Stimulated activated CD8-positive, alpha-beta memory T cell treated with anti-CD3 and anti-CD28 coated beads, Interleukin-12 subunit alpha, Interleukin-12 subunit beta, amount 100 ng/mL, for 24 hours (primary cell): ENCODE measurements around the gene BRINP2.

Experiments used
- DNase-seq: peaks from one replicate; pipeline ENCODE4 v3.0.0-alpha.2; 2020; ENCODE audit errors: extremely low read depth

BRINP2 gene

GRCh38 chr1:177219554-177220458 is 49.0 kb downstream of the BRINP2 start:
- no peak for DNase-seq

DNA sequence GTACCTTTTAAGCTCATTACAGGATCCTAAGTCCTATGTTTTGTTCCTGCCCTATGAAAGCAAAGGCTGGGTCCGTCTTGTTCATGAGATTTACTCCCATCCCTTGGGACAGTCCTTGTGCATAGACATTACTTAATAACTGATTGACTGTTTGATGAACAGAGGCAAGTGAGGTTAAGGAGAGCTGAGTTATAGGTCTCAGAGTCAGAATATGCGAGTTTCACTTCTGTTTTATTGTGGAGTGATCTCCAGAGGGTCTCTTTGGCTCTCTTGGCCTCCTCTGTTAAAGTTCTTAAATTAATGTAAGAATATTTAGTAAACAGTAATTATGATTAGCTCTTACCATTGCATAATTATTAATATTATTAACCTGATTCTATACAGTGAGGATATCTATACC is 52.6 kb downstream of the BRINP2 start:
- no peak for DNase-seq

DNA sequence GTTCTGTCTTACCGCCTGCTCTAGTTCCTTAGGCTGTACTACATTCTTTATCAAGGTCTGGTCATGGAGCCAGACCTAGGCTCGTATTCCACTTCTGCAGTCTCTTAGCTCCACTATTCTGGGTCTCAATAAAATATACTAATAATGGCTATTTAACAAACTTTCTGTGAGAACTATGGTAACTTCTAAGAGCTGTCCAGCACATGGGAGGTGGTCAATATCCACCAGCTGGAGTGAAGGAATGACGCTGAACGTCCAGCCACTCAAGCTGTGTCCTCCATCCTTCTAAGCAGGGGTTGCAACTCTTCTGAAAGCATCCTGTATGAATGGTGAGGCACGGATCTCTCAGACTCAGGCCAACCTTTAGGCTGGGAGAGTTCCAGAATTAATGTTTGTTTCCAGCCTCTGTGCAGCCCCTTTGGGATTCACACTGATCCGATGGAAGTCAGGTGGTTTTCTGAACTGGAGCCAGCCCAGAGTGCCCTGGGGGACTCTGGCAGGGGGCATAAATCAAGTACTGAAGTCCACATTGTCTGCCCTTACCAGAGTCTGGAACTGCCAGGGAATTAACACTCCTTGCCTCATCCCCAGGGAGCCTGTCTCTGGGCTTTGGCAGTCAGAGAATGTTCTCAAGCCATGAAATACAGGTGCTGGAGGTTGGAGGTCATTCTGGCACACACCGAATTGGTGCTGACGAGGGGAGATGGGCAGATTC is 57.4 kb downstream of the BRINP2 start:
- DNase-seq, result no peak

GRCh38 chr1:177228693-177229065 is 57.9 kb downstream of the BRINP2 start:
- no peak for DNase-seq

DNA sequence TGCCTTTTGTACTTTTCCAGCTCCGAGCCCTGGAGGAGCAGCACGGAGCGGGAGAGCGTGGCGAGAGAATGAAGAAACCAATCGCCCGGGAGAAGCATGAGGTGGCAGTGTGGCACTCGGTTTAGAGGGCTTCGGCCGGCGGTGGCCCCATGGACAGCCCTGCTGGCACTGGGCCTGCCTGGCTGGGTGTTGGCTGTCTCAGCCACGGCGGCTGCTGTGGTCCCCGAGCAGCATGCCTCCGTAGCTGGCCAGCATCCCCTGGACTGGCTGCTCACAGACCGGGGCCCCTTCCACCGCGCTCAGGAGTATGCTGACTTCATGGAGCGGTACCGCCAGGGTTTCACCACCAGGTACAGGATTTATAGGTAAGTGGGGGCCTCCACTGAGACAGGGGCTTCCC is 59.0 kb downstream of the BRINP2 start:
- no peak for DNase-seq

DNA sequence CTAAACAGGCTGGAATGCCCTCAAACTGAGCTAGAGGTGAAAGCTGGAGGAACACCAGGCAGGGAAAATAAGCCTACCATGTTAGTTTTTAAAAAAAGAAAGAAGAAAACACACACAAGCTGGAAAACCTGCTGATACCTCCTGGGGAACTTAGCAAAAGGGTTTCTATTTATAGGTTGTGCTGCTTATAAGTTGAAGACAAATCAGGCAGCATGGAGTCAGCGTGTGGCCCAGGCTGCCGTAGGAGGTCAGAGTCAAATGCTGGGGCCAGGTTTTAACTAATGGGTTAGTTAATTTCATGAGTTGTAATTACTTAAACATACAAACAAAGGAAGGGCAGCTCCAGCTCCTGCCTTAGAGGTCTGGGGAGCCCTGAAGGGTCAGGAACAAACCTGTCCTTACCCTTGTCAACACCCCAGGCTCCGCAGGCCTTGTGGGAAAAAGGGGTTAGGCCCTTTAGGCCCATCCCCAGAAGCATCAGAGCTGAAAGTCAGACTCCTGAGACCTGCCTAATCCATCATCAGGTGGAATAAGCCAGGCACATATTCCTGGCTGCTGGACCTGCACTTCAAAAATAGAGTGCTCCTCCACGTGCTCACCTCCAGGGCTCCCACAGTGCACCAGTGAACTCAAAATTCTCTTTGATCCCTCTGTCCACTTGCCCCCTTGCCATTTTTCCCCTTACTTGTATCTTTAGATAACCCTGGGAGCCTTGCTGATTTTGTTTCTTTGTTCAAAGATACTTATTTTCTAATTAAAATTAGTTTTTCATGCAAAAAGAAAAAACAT is 59.7 kb downstream of the BRINP2 start:
- DNase-seq, result no peak

GRCh38 chr1:177235350-177235749 is 64.6 kb downstream of the BRINP2 start:
- DNase-seq, result no peak

GRCh38 chr1:177236962-177237361 is 66.2 kb downstream of the BRINP2 start:
- no peak for DNase-seq

GRCh38 chr1:177238967-177239366 is 68.2 kb downstream of the BRINP2 start:
- DNase-seq, result no peak

GRCh38 chr1:177239792-177240191 is 69.0 kb downstream of the BRINP2 start:
- no peak for DNase-seq

GRCh38 chr1:177243773-177244172 is 73.0 kb downstream of the BRINP2 start:
- no peak for DNase-seq

DNA sequence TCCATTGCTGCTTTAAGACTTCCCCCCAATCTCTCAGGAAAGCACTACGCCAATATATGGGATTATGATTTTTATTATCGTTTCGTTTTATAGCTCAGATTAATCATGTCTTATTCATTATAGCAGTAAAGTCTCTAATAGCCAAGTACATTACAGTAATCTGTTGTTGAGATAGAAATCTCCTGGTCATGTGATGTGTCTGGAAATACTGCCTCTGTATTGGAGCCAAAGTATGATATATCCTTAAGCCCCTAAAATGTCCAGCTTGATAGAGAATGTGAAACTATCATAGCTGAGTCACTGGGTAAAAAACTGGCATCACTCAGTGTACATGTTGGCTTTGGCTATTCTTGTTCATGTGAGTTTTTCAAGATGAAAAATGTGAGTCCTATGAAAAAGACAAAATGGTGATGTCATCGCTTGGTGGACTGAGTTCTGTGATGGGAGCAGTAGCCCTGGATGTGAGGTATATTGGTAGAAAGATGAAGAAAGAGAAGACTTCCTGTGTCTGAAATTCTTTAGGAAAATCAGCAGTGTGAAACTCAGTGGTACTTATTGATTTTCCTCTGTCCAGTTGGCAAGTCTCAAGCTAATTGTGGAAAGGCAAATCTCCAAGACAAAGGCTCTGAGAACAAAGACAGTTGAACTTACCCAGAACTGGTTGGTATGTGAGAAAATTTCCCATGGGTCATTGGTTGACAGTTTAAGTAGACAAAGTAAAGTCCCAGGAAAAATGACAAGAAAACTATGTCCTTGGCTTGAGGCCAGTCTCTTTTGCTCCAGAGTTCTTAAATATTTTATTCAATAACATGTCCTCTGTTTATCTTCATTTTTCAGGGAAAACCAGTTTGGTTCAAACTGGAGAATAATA is 76.2 kb downstream of the BRINP2 start:
- no peak for DNase-seq

- no peak for DNase-seq
Measured at GRCh38 chr1:177247623-177248176, 76.9 kb downstream of the BRINP2 start.

- DNase-seq, result no peak
Measured at GRCh38 chr1:177248258-177248657, 77.5 kb downstream of the BRINP2 start.

GRCh38 chr1:177249231-177249630 is 78.5 kb downstream of the BRINP2 start:
- no peak for DNase-seq

DNA sequence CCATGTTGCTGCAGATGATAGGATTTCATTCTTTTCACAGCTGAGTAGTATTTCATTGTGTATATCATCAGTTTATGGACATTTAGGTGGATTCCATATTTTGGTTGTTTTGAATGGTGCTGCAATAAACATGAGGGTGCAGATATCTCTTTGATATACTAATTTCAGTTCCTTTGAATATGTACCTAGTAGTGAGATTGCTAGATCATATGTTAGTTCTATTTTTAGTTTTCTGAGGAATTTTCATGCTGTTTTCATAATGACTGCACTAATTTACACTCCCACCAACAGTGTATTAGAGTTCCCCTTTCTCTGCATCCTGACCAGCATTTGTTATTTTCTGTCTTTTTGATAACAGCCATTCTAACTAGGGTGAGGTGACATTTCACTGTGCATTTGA is 82.1 kb downstream of the BRINP2 start:
- DNase-seq, result no peak

DNA sequence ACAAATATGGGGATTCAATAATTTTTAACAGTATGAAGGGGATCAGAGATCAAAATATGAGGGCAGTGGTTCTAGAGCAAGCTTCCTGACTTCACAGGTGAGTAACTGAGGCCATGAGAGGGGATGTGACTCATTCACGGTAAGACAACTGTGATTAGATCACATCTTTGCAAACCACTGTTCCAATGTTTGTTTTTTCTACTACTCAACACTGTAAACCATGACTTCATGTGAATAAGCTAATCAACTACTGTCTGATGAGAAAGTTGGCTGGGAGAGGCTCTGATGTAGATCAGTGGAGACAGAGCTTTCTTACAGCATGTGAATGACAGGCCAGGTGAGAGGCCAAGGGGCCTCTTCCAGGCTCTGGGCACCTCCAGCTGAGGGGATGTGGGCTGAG is 84.7 kb downstream of the BRINP2 start:
- DNase-seq, result no peak

DNA sequence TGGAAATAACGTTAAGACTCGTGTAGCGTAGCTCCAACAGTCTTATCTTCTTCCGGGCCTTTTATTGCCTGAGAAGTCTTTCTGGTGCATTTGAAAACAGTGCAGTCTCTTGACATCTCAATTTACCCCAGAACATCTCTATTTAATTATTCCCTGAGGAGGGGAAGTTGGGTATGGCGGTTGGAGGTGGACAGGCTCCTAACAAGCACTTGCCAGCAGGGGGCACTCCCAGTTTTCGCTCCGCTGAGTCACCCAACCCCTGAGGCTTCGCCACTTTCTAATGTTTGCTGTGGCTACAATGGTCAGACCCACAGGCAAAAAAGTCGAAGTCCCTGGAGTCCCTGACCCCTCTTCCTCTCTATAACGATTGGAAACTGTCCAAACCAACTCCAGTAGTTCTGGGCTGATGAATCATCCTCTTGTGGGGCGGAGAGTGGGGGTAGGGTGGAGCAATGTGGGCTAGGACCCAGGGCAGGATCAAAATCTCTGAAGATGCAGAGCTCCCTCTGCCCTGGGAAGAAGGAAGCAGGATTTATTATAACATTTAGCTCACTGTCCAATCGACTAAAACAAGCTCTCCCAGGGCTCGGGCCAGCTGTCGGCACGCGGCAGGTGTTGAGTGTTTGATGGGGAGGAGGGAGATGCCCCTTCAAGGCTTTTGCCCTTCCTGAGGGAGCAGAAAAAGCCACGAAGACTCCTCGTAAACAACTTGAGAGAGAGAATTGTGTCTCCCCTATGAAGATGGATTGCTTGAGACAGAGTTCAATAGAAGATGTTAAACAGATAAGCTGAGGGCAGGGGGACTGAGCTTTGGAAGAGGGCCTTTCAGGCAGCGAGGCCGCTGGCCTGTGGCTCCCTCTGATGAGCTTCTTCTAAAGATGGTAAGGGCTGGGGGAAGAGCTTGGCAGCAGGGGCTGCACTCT is 85.7 kb downstream of the BRINP2 start:
- DNase-seq, result no peak

- DNase-seq, result no peak
Measured at GRCh38 chr1:177257128-177257527, 86.4 kb downstream of the BRINP2 start.

- no peak for DNase-seq
Measured at GRCh38 chr1:177257576-177257975, 86.8 kb downstream of the BRINP2 start.
